Liver (tissue), 9 donors: ENCODE measurements around the gene ELP5. TPM values are rescaled to one million over a fixed set of nuclear protein-coding genes. Genes with fewer than 3 reads are reported as not detected.

ENCODE experiments used
- DNase-seq: peaks from one replicate; pipeline ENCODE4 v3.0.0-alpha.2; 2017; ENCODE audit warnings: low spot score
- H3K27ac ChIP-seq, 2 donors: one replicate each; pipeline ENCODE4 v1.7.0; 2013; ENCODE audit warnings: inconsistent platforms in 2 of 2, low read length in 2 of 2, control low read depth in 1 of 2, low read depth in 1 of 2, mild to moderate bottlenecking in 1 of 2
- H3K27me3 ChIP-seq, 4 donors: one replicate each; pipeline versions ENCODE4 v1.6.1 to v1.7.0; 2013; ENCODE audit warnings: low read length in 3 of 4, inconsistent platforms in 1 of 4, mild to moderate bottlenecking in 1 of 4, moderate library complexity in 1 of 4; ENCODE audit not compliant: control insufficient read depth in 4 of 4, insufficient read depth in 4 of 4
- H3K36me3 ChIP-seq, 4 donors: one replicate each; pipeline versions ENCODE4 v1.6.1 to v1.7.0; 2013; ENCODE audit warnings: low read length in 3 of 4, mild to moderate bottlenecking in 3 of 4, low read depth in 1 of 4, moderate library complexity in 1 of 4; ENCODE audit not compliant: control insufficient read depth in 4 of 4, insufficient read depth in 3 of 4
- H3K4me1 ChIP-seq, 4 donors: one replicate each; pipeline versions ENCODE4 v1.6.1 to v1.7.0; 2013; ENCODE audit warnings: low read length in 3 of 4, mild to moderate bottlenecking in 3 of 4, moderate library complexity in 1 of 4; ENCODE audit not compliant: control insufficient read depth in 4 of 4, insufficient read depth in 4 of 4
- H3K4me3 ChIP-seq, 3 donors: one replicate each; pipeline versions ENCODE4 v1.6.1 to v1.7.0; 2013; ENCODE audit warnings: low read length in 3 of 3, control low read depth in 1 of 3, low read depth in 1 of 3, mild to moderate bottlenecking in 1 of 3
- H3K9ac ChIP-seq, 2 donors: one replicate each; pipeline ENCODE4 v1.7.0; 2013; ENCODE audit warnings: low read length in 2 of 2, mild to moderate bottlenecking in 2 of 2, moderate library complexity in 2 of 2, control low read depth in 1 of 2, low read depth in 1 of 2
- H3K9me3 ChIP-seq, 4 donors: one replicate each; pipeline versions ENCODE4 v1.6.1 to v1.7.0; 2013; ENCODE audit warnings: low read length in 3 of 4; ENCODE audit not compliant: control insufficient read depth in 4 of 4
- EGR1 ChIP-seq, 2 donors: IDR thresholded peaks; 2 replicates each; pipeline ENCODE4 v1.6.1; 2016 to 2018; ENCODE audit warnings: antibody characterized with exemption in 2 of 2, low read depth in 2 of 2
- FOXA1 ChIP-seq: IDR thresholded peaks from 2 replicates; pipeline ENCODE4 v1.6.1; 2016; ENCODE audit warnings: antibody characterized with exemption
- FOXA2 ChIP-seq: IDR thresholded peaks from 2 replicates; pipeline ENCODE4 v1.6.1; 2016; ENCODE audit warnings: antibody characterized with exemption
- GABPA ChIP-seq, 2 donors: IDR thresholded peaks in 1 of 2; conservative IDR thresholded peaks in 1 of 2; 2 replicates each; pipeline ENCODE4 v1.6.1; 2016; ENCODE audit warnings: antibody characterized with exemption in 2 of 2, mild to moderate bottlenecking in 1 of 2, moderate library complexity in 1 of 2
- HNF4A ChIP-seq, 2 donors: conservative IDR thresholded peaks; 2 replicates each; pipeline ENCODE4 v1.6.1; 2016; ENCODE audit warnings: antibody characterized with exemption in 2 of 2, mild to moderate bottlenecking in 2 of 2
- JUND ChIP-seq, 2 donors: IDR thresholded peaks; 2 replicates each; pipeline ENCODE4 v1.6.1; 2016; ENCODE audit warnings: antibody characterized with exemption in 2 of 2
- NR2F2 ChIP-seq: IDR thresholded peaks from 2 replicates; pipeline ENCODE4 v1.6.1; 2016; ENCODE audit warnings: antibody characterized with exemption
- RAD21 ChIP-seq, 2 donors: IDR thresholded peaks; 2 replicates each; pipeline ENCODE4 v1.6.1; 2016; ENCODE audit warnings: antibody characterized with exemption in 2 of 2, mild to moderate bottlenecking in 2 of 2
- RXRA ChIP-seq, 2 donors: IDR thresholded peaks; 2 replicates each; pipeline ENCODE4 v1.6.1; 2017 to 2018; ENCODE audit warnings: antibody characterized with exemption in 2 of 2, mild to moderate bottlenecking in 1 of 2
- TAF1 ChIP-seq: conservative IDR thresholded peaks from 2 replicates; pipeline ENCODE4 v1.6.1; 2016; ENCODE audit warnings: antibody characterized with exemption, mild to moderate bottlenecking
- YY1 ChIP-seq: IDR thresholded peaks from 2 replicates; pipeline ENCODE4 v1.6.1; 2016; ENCODE audit warnings: antibody characterized with exemption, mild to moderate bottlenecking
- WGBS: extraction: QIAGEN DNeasy Blood & Tissue Kit; methylation state at CpG from one replicate; pipeline ENCODE4 v1.1.7; 2013; 5-methylcytosine and 5-hydroxymethylcytosine counted together
- polyA plus RNA-seq, 2 donors: library from polyadenylated mRNA; stranded (reverse) in 1 of 2; unstranded in 1 of 2; fragments of 200-250 nt in 1 of 2; fragments of >200 nt in 1 of 2; fragmentation: Nextera tagmentation in 1 of 2; extraction: Ambion mirVana in 1 of 2; gene quantifications; one replicate each; pipeline versions ENCODE4 v1.2.1 to v1.2.3, GENCODE V29; 2013 to 2015
- total RNA-seq, 2 donors: library from RNA; depleted of rRNA; stranded (reverse); fragments of >200 nt; gene quantifications; one replicate each; pipeline ENCODE4 v1.2.3, GENCODE V29; 2014
- TF ChIP-seq, protein P1 (sequence below): IDR thresholded peaks from 2 replicates; pipeline ENCODE4 v1.6.1; 2016; ENCODE audit warnings: antibody characterized with exemption, mild to moderate bottlenecking
- TF ChIP-seq, protein P2 (sequence below): fragments of 150-350 bp; IDR thresholded peaks from 2 replicates; pipeline ENCODE4 v1.5.1; 2017; ENCODE audit warnings: improper control_type of control experiment, low read depth, low read length; ENCODE audit not compliant: missing input control
- TF ChIP-seq, protein P3 (sequence below): IDR thresholded peaks from 2 replicates; pipeline ENCODE4 v1.6.1; 2016; ENCODE audit warnings: antibody characterized with exemption
- TF ChIP-seq, protein P4 (sequence below): IDR thresholded peaks from 2 replicates; pipeline ENCODE4 v1.6.1; 2016; ENCODE audit warnings: antibody characterized with exemption
- donor health status: healthy.
- donor health status: healthy.
- donor health status: healthy.
- donor health status: healthy.
- donor health status: healthy.

The ELP5 gene
- total and polyA plus RNA-seq, 4 donors = 19.3 to 38.4 (median 26.6) TPM

DNA sequence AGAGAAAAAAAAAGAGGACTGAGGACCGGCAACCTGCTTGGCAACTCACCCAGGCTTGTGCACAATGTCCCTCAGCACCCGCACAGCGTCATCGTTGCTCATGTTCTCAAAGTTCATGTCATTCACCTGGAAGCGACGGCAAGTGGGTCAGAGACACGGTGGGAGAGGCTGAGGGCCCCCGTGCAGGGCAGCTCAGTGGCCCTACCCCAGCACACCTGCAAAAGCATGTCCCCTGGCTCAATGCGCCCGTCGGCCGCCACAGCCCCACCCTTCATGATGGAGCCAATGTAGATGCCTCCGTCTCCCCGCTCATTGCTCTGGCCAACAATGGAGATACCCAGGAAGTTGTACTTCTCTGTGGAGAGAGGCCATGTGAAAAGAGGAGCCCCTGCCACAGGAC, 23.1 kb upstream of the ELP5 start:
- WGBS = 88% methylated on average over 14 of the region's 14 CpGs
- no peaks in the 10 kb centered on the region for H3K27me3 ChIP-seq
- H3K27ac ChIP-seq = no peak overlapping the region
- H3K4me1 ChIP-seq = peaks cover 6 to 25% (median 19%) of the 10 kb centered on the region in 4 donors
- no peak for DNase-seq
- no peaks in the 10 kb centered on the region for H3K9me3 ChIP-seq
- no peak overlapping the region for H3K4me3 ChIP-seq
- peaks cover 17 to 58% (median 26%) of the 10 kb centered on the region in 4 donors for H3K36me3 ChIP-seq
- TF ChIP-seq HNF4A (conservative IDR thresholded peaks at IDR 0.05) (no peak), YY1 (no peak), FOXA2 (no peak), TAF1 (no peak), RXRA (IDR thresholded peaks at IDR 0.05) (no peak), FOXA1 (no peak), JUND (IDR thresholded peaks at IDR 0.05) (no peak), NR2F2 (no peak), EGR1 (IDR thresholded peaks at IDR 0.05; ENCODE audit: low read depth in 2 of 2) (no peak)
- TF ChIP-seq, protein P1, sequence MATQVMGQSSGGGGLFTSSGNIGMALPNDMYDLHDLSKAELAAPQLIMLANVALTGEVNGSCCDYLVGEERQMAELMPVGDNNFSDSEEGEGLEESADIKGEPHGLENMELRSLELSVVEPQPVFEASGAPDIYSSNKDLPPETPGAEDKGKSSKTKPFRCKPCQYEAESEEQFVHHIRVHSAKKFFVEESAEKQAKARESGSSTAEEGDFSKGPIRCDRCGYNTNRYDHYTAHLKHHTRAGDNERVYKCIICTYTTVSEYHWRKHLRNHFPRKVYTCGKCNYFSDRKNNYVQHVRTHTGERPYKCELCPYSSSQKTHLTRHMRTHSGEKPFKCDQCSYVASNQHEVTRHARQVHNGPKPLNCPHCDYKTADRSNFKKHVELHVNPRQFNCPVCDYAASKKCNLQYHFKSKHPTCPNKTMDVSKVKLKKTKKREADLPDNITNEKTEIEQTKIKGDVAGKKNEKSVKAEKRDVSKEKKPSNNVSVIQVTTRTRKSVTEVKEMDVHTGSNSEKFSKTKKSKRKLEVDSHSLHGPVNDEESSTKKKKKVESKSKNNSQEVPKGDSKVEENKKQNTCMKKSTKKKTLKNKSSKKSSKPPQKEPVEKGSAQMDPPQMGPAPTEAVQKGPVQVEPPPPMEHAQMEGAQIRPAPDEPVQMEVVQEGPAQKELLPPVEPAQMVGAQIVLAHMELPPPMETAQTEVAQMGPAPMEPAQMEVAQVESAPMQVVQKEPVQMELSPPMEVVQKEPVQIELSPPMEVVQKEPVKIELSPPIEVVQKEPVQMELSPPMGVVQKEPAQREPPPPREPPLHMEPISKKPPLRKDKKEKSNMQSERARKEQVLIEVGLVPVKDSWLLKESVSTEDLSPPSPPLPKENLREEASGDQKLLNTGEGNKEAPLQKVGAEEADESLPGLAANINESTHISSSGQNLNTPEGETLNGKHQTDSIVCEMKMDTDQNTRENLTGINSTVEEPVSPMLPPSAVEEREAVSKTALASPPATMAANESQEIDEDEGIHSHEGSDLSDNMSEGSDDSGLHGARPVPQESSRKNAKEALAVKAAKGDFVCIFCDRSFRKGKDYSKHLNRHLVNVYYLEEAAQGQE = no peak
- TF ChIP-seq, protein P2, sequence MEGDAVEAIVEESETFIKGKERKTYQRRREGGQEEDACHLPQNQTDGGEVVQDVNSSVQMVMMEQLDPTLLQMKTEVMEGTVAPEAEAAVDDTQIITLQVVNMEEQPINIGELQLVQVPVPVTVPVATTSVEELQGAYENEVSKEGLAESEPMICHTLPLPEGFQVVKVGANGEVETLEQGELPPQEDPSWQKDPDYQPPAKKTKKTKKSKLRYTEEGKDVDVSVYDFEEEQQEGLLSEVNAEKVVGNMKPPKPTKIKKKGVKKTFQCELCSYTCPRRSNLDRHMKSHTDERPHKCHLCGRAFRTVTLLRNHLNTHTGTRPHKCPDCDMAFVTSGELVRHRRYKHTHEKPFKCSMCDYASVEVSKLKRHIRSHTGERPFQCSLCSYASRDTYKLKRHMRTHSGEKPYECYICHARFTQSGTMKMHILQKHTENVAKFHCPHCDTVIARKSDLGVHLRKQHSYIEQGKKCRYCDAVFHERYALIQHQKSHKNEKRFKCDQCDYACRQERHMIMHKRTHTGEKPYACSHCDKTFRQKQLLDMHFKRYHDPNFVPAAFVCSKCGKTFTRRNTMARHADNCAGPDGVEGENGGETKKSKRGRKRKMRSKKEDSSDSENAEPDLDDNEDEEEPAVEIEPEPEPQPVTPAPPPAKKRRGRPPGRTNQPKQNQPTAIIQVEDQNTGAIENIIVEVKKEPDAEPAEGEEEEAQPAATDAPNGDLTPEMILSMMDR = no peak
- TF ChIP-seq, protein P3, sequence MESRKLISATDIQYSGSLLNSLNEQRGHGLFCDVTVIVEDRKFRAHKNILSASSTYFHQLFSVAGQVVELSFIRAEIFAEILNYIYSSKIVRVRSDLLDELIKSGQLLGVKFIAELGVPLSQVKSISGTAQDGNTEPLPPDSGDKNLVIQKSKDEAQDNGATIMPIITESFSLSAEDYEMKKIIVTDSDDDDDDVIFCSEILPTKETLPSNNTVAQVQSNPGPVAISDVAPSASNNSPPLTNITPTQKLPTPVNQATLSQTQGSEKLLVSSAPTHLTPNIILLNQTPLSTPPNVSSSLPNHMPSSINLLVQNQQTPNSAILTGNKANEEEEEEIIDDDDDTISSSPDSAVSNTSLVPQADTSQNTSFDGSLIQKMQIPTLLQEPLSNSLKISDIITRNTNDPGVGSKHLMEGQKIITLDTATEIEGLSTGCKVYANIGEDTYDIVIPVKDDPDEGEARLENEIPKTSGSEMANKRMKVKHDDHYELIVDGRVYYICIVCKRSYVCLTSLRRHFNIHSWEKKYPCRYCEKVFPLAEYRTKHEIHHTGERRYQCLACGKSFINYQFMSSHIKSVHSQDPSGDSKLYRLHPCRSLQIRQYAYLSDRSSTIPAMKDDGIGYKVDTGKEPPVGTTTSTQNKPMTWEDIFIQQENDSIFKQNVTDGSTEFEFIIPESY = no peak
- TF ChIP-seq, protein P4, sequence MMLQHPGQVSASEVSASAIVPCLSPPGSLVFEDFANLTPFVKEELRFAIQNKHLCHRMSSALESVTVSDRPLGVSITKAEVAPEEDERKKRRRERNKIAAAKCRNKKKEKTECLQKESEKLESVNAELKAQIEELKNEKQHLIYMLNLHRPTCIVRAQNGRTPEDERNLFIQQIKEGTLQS = no peak
- no peak overlapping the region for H3K9ac ChIP-seq

DNA sequence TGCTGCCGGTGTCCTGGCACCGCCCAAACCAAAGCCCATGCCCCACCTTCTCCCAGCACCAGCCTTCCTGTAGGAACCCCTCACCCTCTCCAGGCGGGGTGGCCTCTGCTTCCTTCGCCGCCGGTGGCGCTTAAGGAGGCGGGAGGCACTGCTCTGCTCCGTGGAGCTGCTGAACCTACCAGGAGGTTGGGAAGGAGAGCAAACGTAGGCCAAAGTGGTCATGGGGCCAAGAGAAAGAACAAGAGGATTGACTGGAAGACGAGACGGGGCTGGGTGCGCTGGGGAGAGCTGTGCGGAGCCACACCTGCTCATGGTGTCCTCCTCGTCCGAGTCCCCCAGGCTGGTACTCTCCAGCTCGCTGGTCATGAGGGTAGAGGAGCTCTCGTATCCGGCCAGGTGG, 22.5 kb upstream of the ELP5 start:
- Histone ChIP-seq H3K9me3 (no peaks in the 10 kb centered on the region), H3K27ac (no peak overlapping the region), H3K9ac (no peak overlapping the region), H3K4me3 (no peak overlapping the region), H3K4me1 (peaks cover 6 to 21% (median 16%) of the 10 kb centered on the region in 4 donors), H3K27me3 (no peaks in the 10 kb centered on the region), H3K36me3 (peaks cover 13 to 54% (median 23%) of the 10 kb centered on the region in 4 donors)
- DNase-seq = no peak
- WGBS = 97% methylated on average over 19 of the region's 19 CpGs
- no peak for TF ChIP-seq GABPA (IDR thresholded peaks at IDR 0.05 in 1 of 2, conservative IDR thresholded peaks at IDR 0.05 in 1 of 2)
- no peak for TF ChIP-seq RAD21 (IDR thresholded peaks at IDR 0.05)
- no peak for TF ChIP-seq NR2F2
- TF ChIP-seq, protein P3 = no peak
- TF ChIP-seq, protein P4 = no peak
- TF ChIP-seq, protein P1 = no peak
